DMS53 treated with DMSO at 0.1 percent for 48 hours (cell line): ENCODE measurements around the gene RIPK3.

Experiments used
- DNase-seq: peaks from one replicate; lab custom pipeline; 2025; ENCODE audit not compliant: unreplicated experiment; lab: John Stamatoyannopoulos, UW

RIPK3 gene

DNA sequence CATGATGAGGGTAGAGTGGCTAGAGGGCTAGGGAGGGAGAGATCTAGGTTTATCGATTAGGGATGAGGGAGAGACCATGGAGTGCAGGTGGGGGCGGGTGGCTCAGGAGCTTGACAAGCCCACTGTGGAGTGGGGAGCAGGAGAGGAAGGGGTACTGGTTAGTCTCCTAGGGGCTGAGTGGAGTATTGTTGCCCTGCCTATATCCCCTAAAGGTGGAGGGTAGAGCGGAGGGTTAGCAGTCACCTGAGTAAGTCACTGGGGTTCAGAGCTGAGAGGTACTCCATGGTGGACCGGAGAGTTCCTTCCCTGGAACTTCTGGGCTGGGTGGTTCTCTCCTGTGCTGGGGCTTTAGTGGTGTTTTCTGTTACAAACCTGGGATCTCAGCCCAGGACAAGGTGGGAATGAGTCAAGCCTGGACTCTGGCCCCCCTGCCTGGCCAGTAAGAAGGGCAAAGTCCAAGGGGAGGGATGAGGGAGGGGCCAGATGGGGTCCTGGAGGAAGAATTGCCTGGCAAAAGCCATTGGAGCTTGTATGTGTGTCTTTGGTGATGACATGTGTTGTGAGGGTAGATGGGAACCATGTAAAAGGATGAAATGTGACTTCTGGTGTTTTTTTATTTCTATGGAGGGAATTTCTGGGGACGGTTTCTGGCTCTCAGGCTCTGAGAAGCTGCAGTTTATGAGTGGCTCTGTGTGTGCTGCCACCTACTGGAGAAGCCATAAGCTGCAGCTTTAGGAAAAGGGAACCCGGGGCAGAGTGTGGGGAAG lies 32.0 kb downstream of the RIPK3 start, which contains the start of gene CIDEB:
Gene CIDEB, minus strand, starts transcription at position 403 of the 767 bp plus-strand sequence. Its CDS starts 119 bp downstream, at position 284.
- peak; percentile 14 for DNase-seq

DNA sequence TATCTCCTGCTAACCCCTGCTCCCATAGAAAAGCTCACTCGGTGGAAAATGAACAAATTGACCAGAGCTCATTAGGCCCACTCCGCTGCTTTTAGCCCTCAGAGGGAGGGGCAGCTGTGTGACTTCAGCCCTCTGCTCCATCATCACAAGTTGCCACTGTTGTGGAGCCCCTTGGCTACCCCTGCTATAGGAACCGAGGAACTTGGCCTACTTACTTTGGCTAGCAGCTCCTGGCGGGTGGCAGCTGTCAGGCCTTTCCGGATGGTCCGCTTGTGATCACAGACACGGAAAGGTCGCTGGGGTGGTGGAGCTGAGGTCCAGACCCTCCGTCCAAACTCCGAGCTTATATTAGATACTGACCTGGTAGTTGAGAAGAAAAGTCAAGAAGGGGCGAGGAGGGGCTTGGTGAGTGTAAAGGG lies 32.6 kb downstream of the RIPK3 start:
- no peak for DNase-seq

DNA sequence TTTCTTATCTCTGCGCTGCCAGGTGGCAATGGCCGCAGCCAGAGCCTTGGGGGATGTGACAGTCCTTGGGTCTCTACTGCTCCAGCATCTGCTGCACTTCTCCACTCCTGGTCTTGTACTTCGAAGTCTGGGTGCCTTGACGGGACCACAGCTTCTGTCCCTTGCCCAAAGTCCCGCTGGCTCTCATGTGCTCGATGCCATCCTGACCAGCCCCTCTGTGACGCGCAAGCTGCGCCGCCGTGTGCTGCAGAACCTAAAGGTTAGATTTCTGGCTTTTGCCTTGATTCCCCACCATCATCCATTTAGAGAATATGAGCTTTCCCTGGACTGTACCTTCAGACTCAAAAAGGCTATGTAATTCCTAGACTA lies 35.8 kb downstream of the RIPK3 start:
- no peak for DNase-seq

DNA sequence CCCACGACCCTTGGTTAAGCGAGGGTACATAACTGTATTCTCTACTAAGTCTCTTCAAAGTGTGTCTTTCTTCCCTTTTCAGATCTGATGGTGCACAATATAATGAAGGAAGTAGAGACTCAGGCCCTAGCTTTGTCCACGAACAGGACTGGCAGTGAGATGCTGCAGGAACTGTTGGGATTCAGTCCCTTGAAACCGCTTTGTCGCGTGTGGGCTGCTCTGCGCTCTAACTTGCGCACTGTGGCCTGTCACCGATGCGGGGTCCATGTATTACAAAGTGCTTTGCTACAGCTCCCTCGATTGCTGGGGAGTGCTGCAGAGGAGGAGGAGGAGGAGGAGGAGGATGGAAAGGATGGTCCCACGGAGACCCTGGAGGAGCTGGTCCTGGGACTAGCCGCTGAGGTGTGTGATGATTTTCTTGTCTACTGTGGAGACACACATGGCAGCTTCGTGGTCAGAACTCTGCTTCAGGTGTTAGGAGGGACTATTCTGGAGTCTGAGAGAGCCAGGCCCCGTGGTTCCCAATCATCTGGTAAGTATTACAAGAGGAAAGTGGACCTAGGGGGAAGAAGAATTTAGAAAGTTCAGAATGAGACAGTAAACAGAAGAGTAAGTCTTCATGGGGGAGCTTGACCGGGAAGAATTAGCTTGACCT lies 39.3 kb downstream of the RIPK3 start:
- DNase-seq, result no peak

DNA sequence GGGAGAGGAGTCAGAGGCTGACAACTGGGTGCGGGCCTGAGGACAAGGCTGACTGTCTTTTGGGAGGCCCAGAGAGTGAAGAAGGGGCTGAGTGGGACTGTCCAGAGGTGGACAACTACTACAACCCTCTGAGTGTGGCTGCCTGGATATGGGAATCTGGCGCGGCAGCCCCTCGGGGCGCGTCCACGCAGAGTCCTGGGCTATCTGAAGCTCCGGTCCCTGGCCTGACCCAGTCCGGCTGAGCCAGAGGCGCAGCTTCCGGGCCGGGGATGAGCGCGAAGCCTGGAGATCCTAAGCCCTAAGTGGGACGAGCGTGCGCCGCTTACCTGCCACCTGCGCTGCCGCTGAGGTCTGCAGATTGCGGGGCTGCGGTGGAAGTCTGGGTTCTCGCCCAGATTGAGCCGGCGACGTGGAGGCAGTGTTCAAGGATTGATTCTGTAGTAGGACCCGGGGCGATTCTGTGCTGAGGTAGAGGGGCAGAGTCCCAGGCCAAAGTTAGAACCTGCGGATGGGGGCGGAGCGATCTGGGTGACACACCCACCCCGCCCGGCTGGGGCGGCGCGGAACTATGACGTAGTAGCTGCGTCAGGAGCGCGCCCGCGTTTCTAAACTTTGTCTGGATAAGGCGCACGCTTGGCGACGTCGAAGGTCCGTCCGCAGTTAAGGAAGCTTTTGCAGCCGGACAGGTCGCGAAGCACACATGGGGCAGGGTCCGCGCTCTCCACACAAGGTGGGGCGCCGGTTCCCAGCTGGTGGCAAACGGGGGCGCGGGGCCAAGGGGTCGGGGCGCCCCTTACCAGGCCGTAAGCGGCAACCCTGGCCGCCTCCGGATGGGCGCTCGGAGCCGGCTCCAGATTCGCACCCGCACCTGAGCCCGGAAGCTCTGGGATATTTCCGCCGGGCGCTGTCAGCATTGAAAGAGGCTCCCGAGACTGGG lies 40.3 kb downstream of the RIPK3 start, which contains the start of the genes DHRS1 and NOP9:
Gene DHRS1, minus strand, starts transcription at position 526 of the 937 bp plus-strand sequence. CDS start 674 bp downstream, outside the sequence.
Gene NOP9, plus strand, starts transcription at position 596 of the 937 bp plus-strand sequence. Its CDS starts 105 bp downstream, at position 701.
- DNase-seq, result peak; percentile 54

DNA sequence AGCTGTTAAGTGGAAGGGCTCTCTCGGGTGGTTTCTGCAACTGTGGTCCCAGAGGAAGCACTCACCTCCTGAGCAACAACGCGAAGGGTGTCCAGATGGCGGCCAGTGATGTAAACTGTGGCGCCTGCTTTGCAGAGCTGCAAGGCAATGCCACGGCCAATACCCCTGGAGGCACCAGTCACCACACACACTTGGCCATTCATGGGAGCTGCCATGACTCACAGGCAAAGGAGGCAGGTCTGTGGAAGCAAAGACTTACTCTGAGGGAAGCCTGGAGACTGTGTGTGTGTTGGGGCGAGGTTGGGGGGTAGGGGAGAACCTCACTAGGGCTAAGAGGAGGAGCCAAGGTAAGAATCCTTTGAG lies 40.9 kb downstream of the RIPK3 start:
- DNase-seq, result no peak

DNA sequence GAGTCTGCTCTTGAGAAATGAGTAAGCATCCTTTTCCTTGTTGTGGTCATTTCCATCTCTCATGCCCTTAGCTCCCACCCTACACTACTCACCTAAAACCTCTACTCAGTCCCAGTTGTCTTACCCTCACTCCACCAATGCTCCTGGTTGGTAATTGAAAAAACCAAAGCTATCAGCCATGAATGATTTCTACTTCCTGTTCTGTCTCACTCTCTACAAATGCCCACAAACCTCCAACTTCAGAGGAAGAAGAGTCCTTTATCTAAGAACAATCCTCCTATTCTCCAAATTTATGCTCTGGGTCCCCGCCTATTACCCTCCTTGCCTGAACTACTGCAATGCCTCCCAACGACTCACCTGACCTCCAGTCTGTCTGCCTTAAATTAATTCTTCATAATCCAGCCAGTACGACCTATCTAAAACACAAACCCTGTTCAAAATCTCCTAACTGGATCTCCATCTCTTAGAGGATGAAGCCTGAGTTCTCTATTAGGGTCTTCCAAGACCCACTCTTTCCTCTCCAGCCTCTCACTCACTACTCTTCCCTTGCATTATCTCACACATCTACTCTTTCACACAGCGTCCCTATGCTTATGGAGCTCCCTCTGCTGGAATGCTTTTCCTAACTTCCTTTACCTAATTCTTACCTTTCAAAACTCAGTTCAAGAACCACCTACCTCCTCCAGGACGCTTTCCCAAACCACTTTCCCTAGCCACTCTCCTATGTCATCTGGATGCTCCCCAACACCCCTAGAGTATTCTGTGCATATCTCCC lies 42.4 kb downstream of the RIPK3 start:
- DNase-seq, result peak; percentile 3

DNA sequence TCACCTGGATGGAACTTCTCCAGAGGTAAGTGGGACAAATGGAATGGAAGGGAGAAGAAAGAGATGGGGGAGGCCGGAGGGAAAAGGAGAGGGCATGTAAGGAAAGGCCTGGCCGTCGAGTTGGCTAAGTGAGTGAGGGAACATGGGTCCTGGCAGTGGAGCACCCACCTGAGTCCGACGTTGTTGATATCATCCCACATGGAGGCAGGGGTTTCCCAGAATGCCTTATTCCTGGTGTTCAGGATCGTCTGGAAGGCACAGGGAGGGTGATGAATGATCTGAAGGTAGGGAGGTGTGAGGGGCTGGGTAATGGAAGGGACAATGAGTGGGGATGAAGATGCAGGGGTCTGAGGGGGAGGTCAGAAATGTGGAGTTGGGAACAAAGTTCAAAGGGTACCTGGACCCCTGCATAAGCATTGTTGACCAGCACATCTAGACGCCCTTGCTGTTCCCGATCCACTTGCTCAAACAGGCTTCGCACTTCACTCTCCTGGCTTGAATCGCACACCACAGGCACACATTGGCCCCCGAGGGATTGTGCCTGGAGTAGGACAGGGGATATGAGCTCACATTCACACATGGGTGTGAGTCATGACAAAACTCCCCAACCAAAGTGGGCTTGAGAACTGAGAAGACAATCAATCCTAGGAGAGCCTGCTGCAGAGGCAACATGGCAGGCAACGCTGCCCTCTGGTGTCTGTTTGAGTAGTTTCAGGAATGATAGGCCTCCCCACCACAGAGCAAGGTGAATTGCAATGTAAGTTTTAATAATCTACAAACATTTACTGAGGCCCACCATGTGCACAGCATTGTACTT lies 43.2 kb downstream of the RIPK3 start:
- DNase-seq, result peak; percentile 23

DNA sequence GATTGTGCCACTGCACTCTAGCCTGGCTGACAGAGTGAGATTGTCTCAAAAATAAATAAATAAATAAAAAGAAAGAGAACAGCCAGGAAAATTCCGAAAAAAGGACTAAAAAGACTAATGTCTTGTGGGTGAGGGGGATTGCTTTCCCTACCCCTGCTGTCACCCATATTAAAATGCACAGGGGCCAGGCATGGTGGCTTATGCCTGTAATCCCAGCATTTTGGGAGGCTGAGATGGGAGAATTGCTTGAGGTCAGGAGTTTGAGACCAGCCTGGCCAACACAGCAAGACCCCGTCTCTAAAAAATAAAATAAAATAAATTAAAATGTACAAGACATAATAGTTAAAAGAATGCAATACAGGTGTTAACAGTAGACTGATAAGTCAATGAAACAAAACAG lies 46.3 kb downstream of the RIPK3 start:
- no peak for DNase-seq

DNA sequence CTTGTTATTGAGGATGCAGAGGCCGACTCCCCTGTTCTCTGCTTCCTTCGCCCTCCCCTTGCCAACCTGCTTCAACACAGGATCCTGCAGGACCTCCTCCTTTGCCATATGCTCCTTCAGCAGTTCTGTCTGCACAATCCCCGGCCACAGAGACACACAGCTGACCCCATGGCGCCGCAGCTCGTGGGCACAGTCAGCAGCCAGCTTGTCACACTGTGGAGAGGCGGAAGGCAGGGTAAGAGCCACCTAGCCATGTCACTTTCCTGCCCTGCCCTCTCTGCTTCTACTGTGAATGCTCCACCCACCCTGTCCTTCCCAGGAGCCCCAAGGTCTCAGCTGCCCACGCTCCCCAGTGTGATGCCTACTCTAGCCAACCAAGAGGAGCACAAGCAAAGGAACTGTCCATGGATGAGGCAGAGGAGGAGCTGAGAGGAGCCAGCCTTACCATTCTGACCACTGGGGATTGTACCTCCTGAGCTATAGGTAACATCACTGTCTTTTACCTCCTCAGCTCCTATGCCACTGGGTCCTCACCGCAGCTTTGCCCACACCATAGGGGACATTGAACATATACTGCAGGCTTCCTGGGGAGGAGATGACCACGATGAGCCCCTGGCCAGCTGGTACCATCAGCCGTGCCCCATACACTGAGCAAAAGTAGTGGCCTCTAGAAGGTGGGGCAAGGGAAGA lies 47.5 kb downstream of the RIPK3 start:
- DNase-seq, result no peak

DNA sequence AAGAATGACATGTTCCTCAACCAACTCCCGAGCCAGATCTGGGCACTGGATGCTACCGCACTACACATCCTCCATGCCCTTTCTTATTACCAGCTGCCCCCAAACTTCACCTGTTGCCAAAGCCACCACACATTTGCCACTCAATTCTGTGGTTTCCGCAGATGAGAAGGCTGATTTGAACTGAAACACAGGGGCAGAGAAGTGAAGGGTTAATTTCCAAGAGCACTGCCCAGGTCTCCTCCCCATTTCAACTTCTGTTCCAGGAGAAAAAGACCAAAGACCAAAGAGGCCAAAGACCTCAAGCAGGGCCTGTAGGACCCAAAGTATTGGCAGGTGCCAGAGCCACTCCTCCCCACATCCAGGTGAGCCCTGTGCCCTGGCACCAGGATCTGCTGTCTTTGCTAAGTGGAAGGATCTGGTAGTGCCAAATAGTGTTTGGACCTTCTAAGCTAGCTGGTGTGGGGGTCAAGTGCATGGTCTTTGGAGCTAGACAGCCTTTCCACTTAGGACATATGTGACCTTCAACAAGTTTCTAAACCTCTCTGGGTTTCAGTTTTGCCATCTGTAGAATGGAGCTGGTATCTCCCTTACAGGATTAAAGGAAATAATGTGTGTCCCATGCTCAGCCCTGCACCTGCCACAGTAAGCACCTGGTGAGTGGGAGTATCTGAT lies 48.2 kb downstream of the RIPK3 start:
- no peak for DNase-seq

DNA sequence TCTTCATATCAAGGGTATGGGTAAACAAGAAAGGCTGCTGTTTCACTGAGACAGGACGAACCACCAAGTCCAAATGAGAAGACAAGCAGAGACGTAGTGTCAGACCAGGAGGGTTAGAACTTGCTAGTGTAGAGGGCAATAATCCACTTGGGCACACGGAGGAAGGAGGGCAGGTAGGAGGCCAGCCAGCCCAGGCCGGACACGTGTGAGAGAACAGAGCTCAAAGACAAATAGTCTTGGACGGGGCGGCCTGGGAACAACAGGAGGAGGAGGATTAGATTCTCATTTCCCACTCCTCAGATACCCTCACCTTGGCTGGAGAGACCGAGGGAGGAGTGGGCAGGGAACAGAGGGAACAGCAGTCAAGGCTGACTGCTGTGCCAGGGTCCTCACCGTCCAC lies 49.0 kb downstream of the RIPK3 start:
- DNase-seq, result no peak

DNA sequence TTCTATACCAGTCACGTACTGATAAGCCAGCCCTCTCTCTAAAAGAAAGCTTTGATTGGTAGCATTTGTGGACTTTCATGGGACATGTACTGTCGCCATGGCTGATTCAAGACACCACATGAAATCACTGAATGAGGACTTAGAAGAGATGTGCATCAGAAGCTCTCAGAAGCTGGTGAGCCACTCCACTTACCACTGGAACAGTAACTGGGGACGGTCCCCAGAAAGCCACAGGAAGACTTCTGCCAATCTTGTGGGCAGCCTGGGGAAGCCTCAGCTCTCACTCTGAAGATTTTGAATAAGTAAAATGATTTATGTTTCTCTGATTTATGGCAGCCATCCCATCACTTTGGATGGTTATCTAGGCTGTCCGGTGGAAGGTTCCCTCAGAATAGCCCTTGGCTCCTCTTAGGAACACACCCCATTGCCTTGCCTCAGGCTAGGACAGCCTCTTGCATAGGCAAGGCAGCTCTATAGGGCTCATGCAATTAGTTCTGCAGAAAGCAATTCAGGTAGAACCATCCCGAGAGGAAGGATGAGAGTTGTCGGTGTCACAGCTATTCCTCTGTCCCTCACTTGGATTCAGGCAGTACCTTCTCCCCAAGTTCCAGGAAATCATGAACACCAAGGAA lies 50.0 kb downstream of the RIPK3 start:
- no peak for DNase-seq

DNA sequence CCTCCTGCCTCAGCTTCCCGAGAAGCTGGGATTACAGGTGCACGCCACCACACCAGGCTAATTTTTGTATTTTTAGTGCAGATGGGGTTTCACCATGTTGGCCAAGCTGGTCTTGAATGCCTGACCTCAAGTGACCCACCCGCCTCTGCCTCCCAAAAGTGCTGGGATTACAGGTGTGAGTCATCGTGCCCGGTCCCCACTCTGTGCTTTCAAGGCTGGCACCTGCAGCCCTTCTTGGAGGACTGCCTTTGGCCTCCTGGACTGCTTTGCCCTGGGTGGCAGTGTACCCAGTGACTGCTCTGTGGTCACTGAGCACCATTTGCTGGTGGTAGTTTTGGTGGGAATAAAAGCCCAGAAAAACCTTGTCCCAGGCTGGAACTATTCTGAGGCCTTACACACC lies 52.8 kb downstream of the RIPK3 start:
- no peak for DNase-seq
